Suprapubic skin (tissue), 3 donors: Measurements from ENCODE around the gene KIF3B.

ENCODE experiments used
- POLR2AphosphoS5 ChIP-seq, 3 donors: sonication (generic); formaldehyde crosslinking; IDR thresholded peaks; one replicate each; pipeline ENCODE4 v1.6.1; 2017; ENCODE audit warnings: antibody characterized with exemption in 3 of 3
- TF ChIP-seq, protein P1 (sequence below), 2 donors: fragments of 200-600 bp in 1 of 2; fragments of 450-650 bp in 1 of 2; sonication (generic) in 1 of 2; IDR thresholded peaks; one replicate each; pipeline ENCODE4 v1.5.1; 2016 to 2019; ENCODE audit warnings: antibody characterized with exemption in 2 of 2, mild to moderate bottlenecking in 1 of 2, moderate library complexity in 1 of 2

DNA sequence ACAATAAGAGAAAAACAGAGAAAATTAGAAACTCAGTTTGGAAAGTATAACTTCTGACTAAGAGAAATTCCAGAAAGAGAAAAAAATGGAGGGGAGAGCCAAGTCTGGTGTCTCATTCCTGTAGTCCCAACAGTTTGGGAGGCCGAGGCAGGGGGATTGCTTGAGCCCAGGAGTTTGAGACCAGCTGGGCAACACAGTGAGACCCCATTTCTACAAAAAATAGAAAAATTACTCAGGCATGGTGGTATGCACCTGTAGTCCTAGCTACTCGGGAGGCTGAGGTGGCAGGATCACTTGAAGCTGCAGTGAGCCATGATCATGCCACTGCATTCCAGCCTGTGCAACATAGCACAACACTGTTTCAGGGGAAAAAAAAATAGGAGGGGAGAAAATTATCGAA is 3.1 kb upstream of the KIF3B start:
- TF ChIP-seq, protein P1, sequence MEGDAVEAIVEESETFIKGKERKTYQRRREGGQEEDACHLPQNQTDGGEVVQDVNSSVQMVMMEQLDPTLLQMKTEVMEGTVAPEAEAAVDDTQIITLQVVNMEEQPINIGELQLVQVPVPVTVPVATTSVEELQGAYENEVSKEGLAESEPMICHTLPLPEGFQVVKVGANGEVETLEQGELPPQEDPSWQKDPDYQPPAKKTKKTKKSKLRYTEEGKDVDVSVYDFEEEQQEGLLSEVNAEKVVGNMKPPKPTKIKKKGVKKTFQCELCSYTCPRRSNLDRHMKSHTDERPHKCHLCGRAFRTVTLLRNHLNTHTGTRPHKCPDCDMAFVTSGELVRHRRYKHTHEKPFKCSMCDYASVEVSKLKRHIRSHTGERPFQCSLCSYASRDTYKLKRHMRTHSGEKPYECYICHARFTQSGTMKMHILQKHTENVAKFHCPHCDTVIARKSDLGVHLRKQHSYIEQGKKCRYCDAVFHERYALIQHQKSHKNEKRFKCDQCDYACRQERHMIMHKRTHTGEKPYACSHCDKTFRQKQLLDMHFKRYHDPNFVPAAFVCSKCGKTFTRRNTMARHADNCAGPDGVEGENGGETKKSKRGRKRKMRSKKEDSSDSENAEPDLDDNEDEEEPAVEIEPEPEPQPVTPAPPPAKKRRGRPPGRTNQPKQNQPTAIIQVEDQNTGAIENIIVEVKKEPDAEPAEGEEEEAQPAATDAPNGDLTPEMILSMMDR (IDR thresholded peaks at IDR 0.05): no peak
- TF ChIP-seq POLR2AphosphoS5 (IDR thresholded peaks at IDR 0.05): no peak
